ENCODE data around the gene RPS2.
"Not testable (repeated sequence)": the region's sequence is repeated elsewhere in the genome, so short reads cannot be mapped to it uniquely, and the experiment has no call there.

DNA sequence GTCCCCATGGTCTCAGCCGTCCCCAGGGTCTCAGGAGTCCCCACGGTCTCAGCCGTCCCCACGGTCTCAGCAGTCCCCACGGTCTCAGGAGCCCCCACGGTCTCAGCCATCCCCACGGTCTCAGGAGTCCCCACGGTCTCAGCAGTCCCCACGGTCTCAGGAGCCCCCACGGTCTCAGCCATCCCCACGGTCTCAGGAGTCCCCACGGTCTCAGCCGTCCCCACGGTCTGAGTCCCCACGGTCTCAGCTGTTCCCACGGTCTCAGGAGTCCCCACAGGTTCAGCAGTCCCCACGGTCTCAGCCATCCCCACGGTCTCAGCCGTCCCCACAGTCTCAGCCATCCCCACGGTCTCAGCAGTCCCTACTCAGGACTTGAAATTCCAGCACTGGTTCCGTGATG, 44.5 kb downstream of the RPS2 start:
- not testable (repeated sequence) for TF ChIP-seq TCF4 (CRISPR knock-in tag; IDR thresholded peaks at IDR 0.05; ENCODE audit: borderline replicate concordance); ARNTL (CRISPR knock-in tag; IDR thresholded peaks at IDR 0.05; ENCODE audit: borderline replicate concordance, low read depth); ZNF565 (CRISPR knock-in tag; conservative IDR thresholded peaks at IDR 0.05; ENCODE audit: low read depth); BACH2 (CRISPR knock-in tag; IDR thresholded peaks at IDR 0.05; ENCODE audit: borderline replicate concordance); ZC3H10 (CRISPR knock-in tag; IDR thresholded peaks at IDR 0.05); ZFP3 (CRISPR knock-in tag; IDR thresholded peaks at IDR 0.05); GLIS3 (CRISPR knock-in tag; IDR thresholded peaks at IDR 0.05)
- TF ChIP-seq, protein P1, sequence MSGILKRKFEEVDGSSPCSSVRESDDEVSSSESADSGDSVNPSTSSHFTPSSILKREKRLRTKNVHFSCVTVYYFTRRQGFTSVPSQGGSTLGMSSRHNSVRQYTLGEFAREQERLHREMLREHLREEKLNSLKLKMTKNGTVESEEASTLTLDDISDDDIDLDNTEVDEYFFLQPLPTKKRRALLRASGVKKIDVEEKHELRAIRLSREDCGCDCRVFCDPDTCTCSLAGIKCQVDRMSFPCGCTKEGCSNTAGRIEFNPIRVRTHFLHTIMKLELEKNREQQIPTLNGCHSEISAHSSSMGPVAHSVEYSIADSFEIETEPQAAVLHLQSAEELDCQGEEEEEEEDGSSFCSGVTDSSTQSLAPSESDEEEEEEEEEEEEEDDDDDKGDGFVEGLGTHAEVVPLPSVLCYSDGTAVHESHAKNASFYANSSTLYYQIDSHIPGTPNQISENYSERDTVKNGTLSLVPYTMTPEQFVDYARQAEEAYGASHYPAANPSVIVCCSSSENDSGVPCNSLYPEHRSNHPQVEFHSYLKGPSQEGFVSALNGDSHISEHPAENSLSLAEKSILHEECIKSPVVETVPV (CRISPR knock-in tag; IDR thresholded peaks at IDR 0.05): not testable (repeated sequence)
- TF ChIP-seq, protein P2, sequence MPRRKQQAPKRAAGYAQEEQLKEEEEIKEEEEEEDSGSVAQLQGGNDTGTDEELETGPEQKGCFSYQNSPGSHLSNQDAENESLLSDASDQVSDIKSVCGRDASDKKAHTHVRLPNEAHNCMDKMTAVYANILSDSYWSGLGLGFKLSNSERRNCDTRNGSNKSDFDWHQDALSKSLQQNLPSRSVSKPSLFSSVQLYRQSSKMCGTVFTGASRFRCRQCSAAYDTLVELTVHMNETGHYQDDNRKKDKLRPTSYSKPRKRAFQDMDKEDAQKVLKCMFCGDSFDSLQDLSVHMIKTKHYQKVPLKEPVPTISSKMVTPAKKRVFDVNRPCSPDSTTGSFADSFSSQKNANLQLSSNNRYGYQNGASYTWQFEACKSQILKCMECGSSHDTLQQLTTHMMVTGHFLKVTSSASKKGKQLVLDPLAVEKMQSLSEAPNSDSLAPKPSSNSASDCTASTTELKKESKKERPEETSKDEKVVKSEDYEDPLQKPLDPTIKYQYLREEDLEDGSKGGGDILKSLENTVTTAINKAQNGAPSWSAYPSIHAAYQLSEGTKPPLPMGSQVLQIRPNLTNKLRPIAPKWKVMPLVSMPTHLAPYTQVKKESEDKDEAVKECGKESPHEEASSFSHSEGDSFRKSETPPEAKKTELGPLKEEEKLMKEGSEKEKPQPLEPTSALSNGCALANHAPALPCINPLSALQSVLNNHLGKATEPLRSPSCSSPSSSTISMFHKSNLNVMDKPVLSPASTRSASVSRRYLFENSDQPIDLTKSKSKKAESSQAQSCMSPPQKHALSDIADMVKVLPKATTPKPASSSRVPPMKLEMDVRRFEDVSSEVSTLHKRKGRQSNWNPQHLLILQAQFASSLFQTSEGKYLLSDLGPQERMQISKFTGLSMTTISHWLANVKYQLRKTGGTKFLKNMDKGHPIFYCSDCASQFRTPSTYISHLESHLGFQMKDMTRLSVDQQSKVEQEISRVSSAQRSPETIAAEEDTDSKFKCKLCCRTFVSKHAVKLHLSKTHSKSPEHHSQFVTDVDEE (CRISPR knock-in tag; IDR thresholded peaks at IDR 0.05): not testable (repeated sequence)

Data from SK-N-SH treated with all-trans-retinoic acid at 6 μM for 48 hours (cell line).